HepG2 (cell line): ENCODE data around the gene ZFAND6. TPM values are rescaled to one million over a fixed set of nuclear protein-coding genes. Genes with fewer than 3 reads are reported as not detected.
A peak's percentile ranks its signal among the peaks of the same experiment; 100 is the strongest.

Experiments
- CCAR2 ChIP-seq: fragments of 200-400 bp; formaldehyde crosslinking; optimal IDR thresholded peaks from 2 replicates; pipeline ENCODE3; 2018; ENCODE audit warnings: low read depth, mild to moderate bottlenecking, low read length, moderate library complexity
- CSRNP1 ChIP-seq: sonication (generic); formaldehyde crosslinking; IDR thresholded peaks from 2 replicates; pipeline ENCODE4 v1.8.1; 2023; ENCODE audit warnings: mild to moderate bottlenecking, missing genetic modification reagents
- CTCF ChIP-seq: sonication (generic); formaldehyde crosslinking; IDR thresholded peaks from 2 replicates; pipeline ENCODE4 v1.5.0; 2020; ENCODE audit warnings: mild to moderate bottlenecking, missing genetic modification reagents, moderate library complexity
- DNMT1 ChIP-seq: sonication (generic); formaldehyde crosslinking; IDR thresholded peaks from 2 replicates; pipeline ENCODE4 v1.5.1; 2020; ENCODE audit warnings: mild to moderate bottlenecking, missing genetic modification reagents
- FOSL2 ChIP-seq: sonication (generic); formaldehyde crosslinking; IDR thresholded peaks from 2 replicates; pipeline ENCODE4 v1.4.0; 2020; ENCODE audit warnings: missing genetic modification reagents
- GATAD2A ChIP-seq: IDR thresholded peaks from 2 replicates; pipeline ENCODE4 v1.6.1; 2016
- HNF4G ChIP-seq, 2 experiments: sonication (generic) in 1 of 2; formaldehyde crosslinking in 1 of 2; IDR thresholded peaks; 2 replicates each; pipeline versions ENCODE4 v1.4.0 to v1.6.1; 2011 to 2020; ENCODE audit warnings: borderline replicate concordance in 2 of 2, low read depth in 2 of 2, mild to moderate bottlenecking in 2 of 2, low read length in 1 of 2, missing genetic modification reagents in 1 of 2, moderate library complexity in 1 of 2
- PLSCR1 ChIP-seq: sonication (generic); formaldehyde crosslinking; IDR thresholded peaks from 2 replicates; pipeline ENCODE4 v1.5.0; 2020; ENCODE audit warnings: missing genetic modification reagents, mild to moderate bottlenecking, borderline replicate concordance
- PTBP1 ChIP-seq: fragments of 200-400 bp; formaldehyde crosslinking; IDR thresholded peaks from 2 replicates; pipeline ENCODE4 v1.6.1; 2018; ENCODE audit warnings: low read length, low read depth; ENCODE audit not compliant: poor library complexity, severe bottlenecking
- REL ChIP-seq: sonication (generic); formaldehyde crosslinking; conservative IDR thresholded peaks from 2 replicates; pipeline ENCODE4 v1.8.0; 2022; ENCODE audit warnings: mild to moderate bottlenecking, missing genetic modification reagents, moderate library complexity
- RERE ChIP-seq: IDR thresholded peaks from 2 replicates; pipeline ENCODE4 v1.6.1; 2016; ENCODE audit warnings: low read depth, missing genetic modification reagents, missing compliant biosample characterization
- THRA ChIP-seq: sonication (generic); formaldehyde crosslinking; IDR thresholded peaks from 2 replicates; pipeline ENCODE4 v1.4.0; 2020; ENCODE audit warnings: missing genetic modification reagents, borderline replicate concordance
- U2AF1 ChIP-seq: fragments of 200-400 bp; formaldehyde crosslinking; optimal IDR thresholded peaks from 2 replicates; pipeline ENCODE3; 2017; ENCODE audit warnings: mild to moderate bottlenecking, low read depth, low read length
- ZFY ChIP-seq: sonication (generic); formaldehyde crosslinking; IDR thresholded peaks from 2 replicates; pipeline ENCODE4 v1.4.0; 2020; ENCODE audit warnings: missing genetic modification reagents
- ZNF251 ChIP-seq: sonication (generic); formaldehyde crosslinking; IDR thresholded peaks from 2 replicates; pipeline ENCODE4 v1.9.0; 2021; ENCODE audit warnings: mild to moderate bottlenecking, missing genetic modification reagents
- ZNF282 ChIP-seq: fragments of 450-650 bp; IDR thresholded peaks from 2 replicates; pipeline ENCODE4 v1.6.1; 2018; ENCODE audit not compliant: partially characterized antibody
- ZNF331 ChIP-seq: sonication (generic); formaldehyde crosslinking; IDR thresholded peaks from 2 replicates; pipeline ENCODE4 v1.4.0; 2020; ENCODE audit warnings: missing genetic modification reagents
- ZNF563 ChIP-seq: sonication (generic); formaldehyde crosslinking; IDR thresholded peaks from 2 replicates; pipeline ENCODE4 v1.8.0; 2022; ENCODE audit warnings: mild to moderate bottlenecking, moderate library complexity, missing genetic modification reagents
- ZNF83 ChIP-seq: sonication (generic); formaldehyde crosslinking; IDR thresholded peaks from 2 replicates; pipeline ENCODE4 v1.4.0; 2020; ENCODE audit warnings: missing genetic modification reagents, mild to moderate bottlenecking, borderline replicate concordance
- polyA plus RNA-seq, 8 experiments: library from polyadenylated mRNA; depleted of rRNA in 3 of 8; stranded (reverse) in 7 of 8; unstranded in 1 of 8; fragments of >200 nt; fragmentation: Illumina TruSeq in 4 of 8; extraction: Trizol in 4 of 8; gene quantifications; 2 replicates each; pipeline versions ENCODE4 v1.2.1 to v1.2.3, GENCODE V29; 2011 to 2016; ENCODE audit warnings: low read depth in 4 of 8, missing spikeins in 1 of 8, mixed read lengths in 1 of 8; ENCODE audit not compliant: insufficient read depth in 1 of 8
- total RNA-seq, 5 experiments: library from RNA; depleted of rRNA; stranded (reverse); fragments of >200 nt; fragmentation: Illumina TruSeq; extraction: Trizol; gene quantifications; 2 replicates each; pipeline ENCODE4 v1.2.3, GENCODE V29; 2016; ENCODE audit warnings: low read depth in 1 of 5

The ZFAND6 gene
- total and polyA plus RNA-seq, 2 of the 13 experiments (the other 11 are each of a cell fraction or from before 2014, with no cell fraction given) = 84.2 to 115 TPM

GRCh38 chr15:80171787-80172186 lies 112.3 kb downstream of the ZFAND6 start (continued):
- TF ChIP-seq FOSL2 (CRISPR knock-in tag) = peak; percentile 42
- TF ChIP-seq ZFY (CRISPR knock-in tag) = peak; percentile 46; the same call in 1 of the 2 replicates
- no peak for TF ChIP-seq CCAR2
- no peak for TF ChIP-seq ZNF251
- TF ChIP-seq PLSCR1 (CRISPR knock-in tag) = no peak
- TF ChIP-seq HNF4G (IDR thresholded peaks at IDR 0.05; ENCODE audit: borderline replicate concordance, low read depth, low read length) = peak; percentile 96
- peak; percentile 94; the same call in 1 of the 2 replicates for TF ChIP-seq HNF4G (CRISPR knock-in tag; IDR thresholded peaks at IDR 0.05; ENCODE audit: borderline replicate concordance, low read depth)
- TF ChIP-seq CSRNP1 = no peak
- 0 out of 2 replicates have a peak, but pooled peaks have one; percentile 13 for TF ChIP-seq ZNF331 (CRISPR knock-in tag)
- peak; percentile 51; the same call in 1 of the 2 replicates for TF ChIP-seq THRA
- no peak for TF ChIP-seq ZNF282
- no peak for TF ChIP-seq PTBP1
- TF ChIP-seq ZNF83 (CRISPR knock-in tag) = no peak
- peak; percentile 81 for TF ChIP-seq GATAD2A (CRISPR knock-in tag)
- no peak for TF ChIP-seq REL (CRISPR knock-in tag)
- no peak for TF ChIP-seq RERE
- peak; percentile 31; the same call in 1 of the 2 replicates for TF ChIP-seq CTCF
- no peak for TF ChIP-seq DNMT1 (CRISPR knock-in tag)
- TF ChIP-seq U2AF1 = no peak
- TF ChIP-seq ZNF563 (CRISPR knock-in tag) = no peak
